SK-N-SH treated with all-trans-retinoic acid at 6 μM for 48 hours (cell line): ENCODE results near the gene PTDSS2.
A peak's percentile ranks its signal among the peaks of the same experiment; 100 is the strongest.

Source experiments
- ATAC-seq: fragments of 200-7000 bp; cut with Tn5 transposase; 3 replicates; pipeline ENCODE4 v1.9.1; 2020; ENCODE audit warnings: mild to moderate bottlenecking, moderate library complexity
- ARNTL ChIP-seq: fragments of 450-650 bp; formaldehyde crosslinking; IDR thresholded peaks from 2 replicates; pipeline ENCODE4 v1.5.0; 2020; ENCODE audit warnings: low read depth, mild to moderate bottlenecking, moderate library complexity, borderline replicate concordance
- BACH2 ChIP-seq: fragments of 250-450 bp; sonication (Bioruptor Pico); IDR thresholded peaks from 2 replicates; pipeline ENCODE4 v1.9.0; 2021; ENCODE audit warnings: mild to moderate bottlenecking, borderline replicate concordance
- CSDC2 ChIP-seq: fragments of 250-450 bp; sonication (Bioruptor Pico); IDR thresholded peaks from 2 replicates; pipeline ENCODE4 v1.5.0; 2020; ENCODE audit warnings: mild to moderate bottlenecking, moderate library complexity
- ESRRG ChIP-seq: fragments of 250-450 bp; sonication (Bioruptor Pico); IDR thresholded peaks from 2 replicates; pipeline ENCODE4 v1.6.1; 2021; ENCODE audit warnings: mild to moderate bottlenecking
- GLIS3 ChIP-seq: fragments of 250-450 bp; sonication (Bioruptor Pico); IDR thresholded peaks from 2 replicates; pipeline ENCODE4 v1.5.0; 2020; ENCODE audit warnings: mild to moderate bottlenecking, moderate library complexity
- OSR1 ChIP-seq: fragments of 250-450 bp; sonication (Bioruptor Pico); IDR thresholded peaks from 2 replicates; pipeline ENCODE4 v1.8.0; 2022; ENCODE audit warnings: moderate library complexity, mild to moderate bottlenecking, inconsistent platforms
- PPARA ChIP-seq: fragments of 250-450 bp; sonication (Bioruptor Pico); IDR thresholded peaks from 2 replicates; pipeline ENCODE4 v1.5.0; 2020; ENCODE audit warnings: mild to moderate bottlenecking, borderline replicate concordance
- RARB ChIP-seq: fragments of 250-450 bp; sonication (Bioruptor Pico); IDR thresholded peaks from 2 replicates; pipeline ENCODE4 v1.8.0; 2021; ENCODE audit warnings: mild to moderate bottlenecking, moderate library complexity
- TCF4 ChIP-seq: fragments of 250-450 bp; sonication (Bioruptor Pico); IDR thresholded peaks from 2 replicates; pipeline ENCODE4 v1.8.0; 2021; ENCODE audit warnings: mild to moderate bottlenecking, moderate library complexity, borderline replicate concordance
- TOX ChIP-seq: fragments of 250-450 bp; sonication (Bioruptor Pico); IDR thresholded peaks from 2 replicates; pipeline ENCODE4 v1.8.0; 2021; ENCODE audit warnings: mild to moderate bottlenecking, moderate library complexity, borderline replicate concordance
- ZC3H10 ChIP-seq: fragments of 250-450 bp; sonication (Bioruptor Pico); IDR thresholded peaks from 2 replicates; pipeline ENCODE4 v1.5.1; 2021; ENCODE audit warnings: mild to moderate bottlenecking, moderate library complexity
- ZFP3 ChIP-seq: fragments of 250-450 bp; sonication (Bioruptor Pico); IDR thresholded peaks from 2 replicates; pipeline ENCODE4 v1.5.0; 2020; ENCODE audit warnings: mild to moderate bottlenecking, moderate library complexity
- ZFP30 ChIP-seq: fragments of 450-650 bp; formaldehyde crosslinking; IDR thresholded peaks from 2 replicates; pipeline ENCODE4 v1.5.0; 2022; ENCODE audit warnings: mild to moderate bottlenecking, moderate library complexity
- ZNF565 ChIP-seq: fragments of 450-650 bp; formaldehyde crosslinking; conservative IDR thresholded peaks from 2 replicates; pipeline ENCODE4 v1.5.0; 2020; ENCODE audit warnings: low read depth, mild to moderate bottlenecking, moderate library complexity
- TF ChIP-seq, protein P1 (sequence below): fragments of 250-450 bp; sonication (Bioruptor Pico); IDR thresholded peaks from 2 replicates; pipeline ENCODE4 v1.8.0; 2021; ENCODE audit warnings: low read depth, mild to moderate bottlenecking, moderate library complexity, borderline replicate concordance
- TF ChIP-seq, protein P2 (sequence below): fragments of 250-450 bp; sonication (Bioruptor Pico); IDR thresholded peaks from 2 replicates; pipeline ENCODE4 v1.5.0; 2020; ENCODE audit warnings: mild to moderate bottlenecking, moderate library complexity
- TF ChIP-seq, protein P3 (sequence below): fragments of 250-450 bp; sonication (Bioruptor Pico); IDR thresholded peaks from 2 replicates; pipeline ENCODE4 v1.8.0; 2020; ENCODE audit warnings: mild to moderate bottlenecking, moderate library complexity, borderline replicate concordance

PTDSS2 gene

DNA sequence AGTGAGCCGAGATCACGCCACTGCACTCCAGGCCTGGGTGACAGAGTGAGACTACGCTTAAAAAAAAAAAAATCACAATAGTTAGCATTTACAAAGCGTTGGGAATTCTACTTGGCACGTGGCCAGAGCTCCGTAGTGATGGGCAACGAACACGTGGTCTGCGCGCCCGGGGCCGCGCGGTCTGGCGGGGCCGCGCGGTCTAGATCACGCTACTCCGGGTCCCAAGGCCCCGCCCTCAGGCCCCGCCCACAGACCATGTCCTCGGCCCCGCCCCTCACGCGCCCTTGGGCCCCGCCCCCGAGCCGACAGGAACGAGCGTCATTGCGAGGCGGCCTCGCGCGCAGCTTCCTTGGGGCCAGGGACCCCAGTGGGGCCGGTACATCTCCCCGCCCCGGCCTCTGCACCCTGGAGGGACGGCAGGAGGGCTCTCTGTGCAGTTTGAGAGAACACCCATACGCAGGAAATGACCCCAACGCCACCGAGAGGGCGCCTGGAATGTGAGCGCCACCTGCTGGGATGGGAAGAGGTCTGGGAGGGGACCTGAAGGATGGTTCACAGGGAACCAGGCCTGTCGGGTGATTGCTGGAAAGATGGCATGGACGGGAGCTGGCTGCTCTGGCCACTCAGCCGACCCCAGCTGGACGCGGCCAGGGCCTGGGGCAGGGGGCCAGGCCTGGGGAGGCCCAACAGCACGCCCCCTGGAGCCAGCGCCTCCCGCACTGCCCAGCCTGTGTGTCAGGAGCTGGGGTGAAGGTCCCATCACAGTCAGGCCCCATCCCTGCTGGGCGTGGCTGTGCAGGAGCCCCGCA lies 2.0 kb upstream of the PTDSS2 start:
- ATAC-seq = peak; percentile 79
- TF ChIP-seq, protein P1, sequence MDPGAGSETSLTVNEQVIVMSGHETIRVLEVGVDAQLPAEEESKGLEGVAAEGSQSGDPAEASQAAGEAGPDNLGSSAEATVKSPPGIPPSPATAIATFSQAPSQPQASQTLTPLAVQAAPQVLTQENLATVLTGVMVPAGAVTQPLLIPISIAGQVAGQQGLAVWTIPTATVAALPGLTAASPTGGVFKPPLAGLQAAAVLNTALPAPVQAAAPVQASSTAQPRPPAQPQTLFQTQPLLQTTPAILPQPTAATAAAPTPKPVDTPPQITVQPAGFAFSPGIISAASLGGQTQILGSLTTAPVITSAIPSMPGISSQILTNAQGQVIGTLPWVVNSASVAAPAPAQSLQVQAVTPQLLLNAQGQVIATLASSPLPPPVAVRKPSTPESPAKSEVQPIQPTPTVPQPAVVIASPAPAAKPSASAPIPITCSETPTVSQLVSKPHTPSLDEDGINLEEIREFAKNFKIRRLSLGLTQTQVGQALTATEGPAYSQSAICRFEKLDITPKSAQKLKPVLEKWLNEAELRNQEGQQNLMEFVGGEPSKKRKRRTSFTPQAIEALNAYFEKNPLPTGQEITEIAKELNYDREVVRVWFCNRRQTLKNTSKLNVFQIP (CRISPR knock-in tag) = no peak
- TF ChIP-seq ZC3H10 (CRISPR knock-in tag) = no peak
- no peak for TF ChIP-seq ZNF565
- TF ChIP-seq TCF4 (CRISPR knock-in tag) = no peak
- TF ChIP-seq ZFP30 = no peak
- no peak for TF ChIP-seq RARB (CRISPR knock-in tag)
- TF ChIP-seq OSR1 (CRISPR knock-in tag) = no peak
- 0 out of 2 replicates have a peak, but pooled peaks have one; percentile 27 for TF ChIP-seq CSDC2 (CRISPR knock-in tag)
- TF ChIP-seq, protein P2, sequence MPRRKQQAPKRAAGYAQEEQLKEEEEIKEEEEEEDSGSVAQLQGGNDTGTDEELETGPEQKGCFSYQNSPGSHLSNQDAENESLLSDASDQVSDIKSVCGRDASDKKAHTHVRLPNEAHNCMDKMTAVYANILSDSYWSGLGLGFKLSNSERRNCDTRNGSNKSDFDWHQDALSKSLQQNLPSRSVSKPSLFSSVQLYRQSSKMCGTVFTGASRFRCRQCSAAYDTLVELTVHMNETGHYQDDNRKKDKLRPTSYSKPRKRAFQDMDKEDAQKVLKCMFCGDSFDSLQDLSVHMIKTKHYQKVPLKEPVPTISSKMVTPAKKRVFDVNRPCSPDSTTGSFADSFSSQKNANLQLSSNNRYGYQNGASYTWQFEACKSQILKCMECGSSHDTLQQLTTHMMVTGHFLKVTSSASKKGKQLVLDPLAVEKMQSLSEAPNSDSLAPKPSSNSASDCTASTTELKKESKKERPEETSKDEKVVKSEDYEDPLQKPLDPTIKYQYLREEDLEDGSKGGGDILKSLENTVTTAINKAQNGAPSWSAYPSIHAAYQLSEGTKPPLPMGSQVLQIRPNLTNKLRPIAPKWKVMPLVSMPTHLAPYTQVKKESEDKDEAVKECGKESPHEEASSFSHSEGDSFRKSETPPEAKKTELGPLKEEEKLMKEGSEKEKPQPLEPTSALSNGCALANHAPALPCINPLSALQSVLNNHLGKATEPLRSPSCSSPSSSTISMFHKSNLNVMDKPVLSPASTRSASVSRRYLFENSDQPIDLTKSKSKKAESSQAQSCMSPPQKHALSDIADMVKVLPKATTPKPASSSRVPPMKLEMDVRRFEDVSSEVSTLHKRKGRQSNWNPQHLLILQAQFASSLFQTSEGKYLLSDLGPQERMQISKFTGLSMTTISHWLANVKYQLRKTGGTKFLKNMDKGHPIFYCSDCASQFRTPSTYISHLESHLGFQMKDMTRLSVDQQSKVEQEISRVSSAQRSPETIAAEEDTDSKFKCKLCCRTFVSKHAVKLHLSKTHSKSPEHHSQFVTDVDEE (CRISPR knock-in tag) = 0 out of 2 replicates have a peak, but pooled peaks have one; percentile 29
- no peak for TF ChIP-seq ESRRG (CRISPR knock-in tag)
- TF ChIP-seq, protein P3, sequence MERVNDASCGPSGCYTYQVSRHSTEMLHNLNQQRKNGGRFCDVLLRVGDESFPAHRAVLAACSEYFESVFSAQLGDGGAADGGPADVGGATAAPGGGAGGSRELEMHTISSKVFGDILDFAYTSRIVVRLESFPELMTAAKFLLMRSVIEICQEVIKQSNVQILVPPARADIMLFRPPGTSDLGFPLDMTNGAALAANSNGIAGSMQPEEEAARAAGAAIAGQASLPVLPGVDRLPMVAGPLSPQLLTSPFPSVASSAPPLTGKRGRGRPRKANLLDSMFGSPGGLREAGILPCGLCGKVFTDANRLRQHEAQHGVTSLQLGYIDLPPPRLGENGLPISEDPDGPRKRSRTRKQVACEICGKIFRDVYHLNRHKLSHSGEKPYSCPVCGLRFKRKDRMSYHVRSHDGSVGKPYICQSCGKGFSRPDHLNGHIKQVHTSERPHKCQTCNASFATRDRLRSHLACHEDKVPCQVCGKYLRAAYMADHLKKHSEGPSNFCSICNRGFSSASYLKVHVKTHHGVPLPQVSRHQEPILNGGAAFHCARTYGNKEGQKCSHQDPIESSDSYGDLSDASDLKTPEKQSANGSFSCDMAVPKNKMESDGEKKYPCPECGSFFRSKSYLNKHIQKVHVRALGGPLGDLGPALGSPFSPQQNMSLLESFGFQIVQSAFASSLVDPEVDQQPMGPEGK = peak; percentile 53; the same call in 1 of the 2 replicates
- TF ChIP-seq ARNTL (CRISPR knock-in tag) = no peak
- TF ChIP-seq TOX = no peak

DNA sequence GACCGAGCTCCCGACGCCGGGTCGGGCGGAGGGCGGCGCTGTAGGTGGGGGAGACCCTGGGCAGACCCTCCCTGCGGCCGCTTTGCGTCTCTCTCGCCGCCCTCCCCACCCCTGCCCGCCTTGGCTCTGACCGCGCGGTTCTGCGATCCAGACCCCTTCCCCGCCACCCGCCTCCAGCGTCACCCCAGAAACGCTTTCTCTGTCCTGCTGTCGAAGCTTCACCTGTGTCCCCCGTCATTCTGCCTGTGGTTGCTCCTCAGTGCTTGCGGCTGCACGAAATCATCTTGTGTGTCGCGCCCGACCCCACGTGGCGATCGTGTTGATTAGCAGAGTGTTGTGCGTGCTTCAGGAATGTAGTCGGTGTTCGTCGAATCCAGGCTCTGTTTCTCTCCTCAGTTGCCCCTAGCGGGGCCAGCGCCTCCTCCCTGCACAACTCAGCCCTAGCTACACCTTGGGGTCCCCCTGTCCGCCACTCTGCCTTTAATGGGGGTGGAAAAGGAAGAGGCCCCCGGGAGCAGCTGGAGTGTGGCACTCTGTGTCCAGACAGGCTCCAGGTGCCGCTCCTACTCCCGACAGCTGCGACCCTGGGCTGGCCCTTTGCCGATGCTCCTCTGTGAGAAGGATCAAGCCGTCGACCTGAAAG lies 851 bp downstream of the PTDSS2 start:
- peak; percentile 10 for ATAC-seq
- TF ChIP-seq PPARA (CRISPR knock-in tag) (no peak), ZFP30 (no peak), ZC3H10 (CRISPR knock-in tag) (no peak), BACH2 (CRISPR knock-in tag) (no peak), ZFP3 (CRISPR knock-in tag) (no peak), GLIS3 (CRISPR knock-in tag) (no peak), OSR1 (CRISPR knock-in tag) (no peak), ZNF565 (no peak), TOX (no peak), ESRRG (CRISPR knock-in tag) (no peak)
- TF ChIP-seq, protein P3 = no peak
- TF ChIP-seq, protein P1 (CRISPR knock-in tag) = no peak
- TF ChIP-seq, protein P2 (CRISPR knock-in tag) = no peak
- TF ChIP-seq, all 23 proteins: peak for 0
